Liver (tissue), 3 donors: ENCODE measurements around the gene ROPN1B.
"Not testable (repeated sequence)": the region's sequence is repeated elsewhere in the genome, so short reads cannot be mapped to it uniquely, and the experiment has no call there.

ENCODE experiments used
- CTCF ChIP-seq: fragments of 150-350 bp; IDR thresholded peaks from 2 replicates; pipeline ENCODE4 v1.5.1; 2017; ENCODE audit warnings: improper control_type of control experiment, low read depth, low read length; ENCODE audit not compliant: missing input control
- EGR1 ChIP-seq, 2 donors: IDR thresholded peaks; 2 replicates each; pipeline ENCODE4 v1.6.1; 2016 to 2018; ENCODE audit warnings: antibody characterized with exemption in 2 of 2, low read depth in 2 of 2
- REST ChIP-seq: IDR thresholded peaks from 2 replicates; pipeline ENCODE4 v1.6.1; 2016; ENCODE audit warnings: antibody characterized with exemption, mild to moderate bottlenecking
- SP1 ChIP-seq: IDR thresholded peaks from 2 replicates; pipeline ENCODE4 v1.6.1; 2018; ENCODE audit warnings: antibody characterized with exemption, mild to moderate bottlenecking
- TAF1 ChIP-seq: conservative IDR thresholded peaks from 2 replicates; pipeline ENCODE4 v1.6.1; 2016; ENCODE audit warnings: antibody characterized with exemption, mild to moderate bottlenecking
- donor health status: healthy.
- donor health status: healthy.

GRCh38 chr3:125957020-125957419, 12.0 kb upstream of the ROPN1B start:
- not testable (repeated sequence) for TF ChIP-seq REST; CTCF; SP1; EGR1 (IDR thresholded peaks at IDR 0.05; ENCODE audit: low read depth in 2 of 2); TAF1
